GM23248 (cell line): ENCODE measurements around the gene VAV2.

Experiments
- EZH2 ChIP-seq: fragments of 200-600 bp; sonication (generic); IDR thresholded peaks from 2 replicates; pipeline ENCODE4 v1.6.1; 2018; ENCODE audit warnings: antibody characterized with exemption, mild to moderate bottlenecking; ENCODE audit not compliant: insufficient read depth, poor library complexity, severe bottlenecking
- EZH2phosphoT487 ChIP-seq: fragments of 200-600 bp; sonication (generic); IDR thresholded peaks from 2 replicates; pipeline ENCODE4 v1.6.1; 2018; ENCODE audit warnings: antibody characterized with exemption, moderate library complexity, mild to moderate bottlenecking, low read depth; ENCODE audit not compliant: insufficient read depth

- TF ChIP-seq EZH2phosphoT487 (no peak), EZH2 (no peak)
These were observed 23.7 kb downstream of the VAV2 start for GRCh38 chr9:133968428-133968827.
